AG09309 (cell line): ENCODE measurements around the gene LRIT2.

Experiments used
- DNase-seq: peaks from one replicate; pipeline ENCODE4 v3.0.0-alpha.2; 2010; ENCODE audit warnings: low read depth
- H3K4me3 ChIP-seq: 2 replicates; pipeline ENCODE4 v1.5.1; 2011; ENCODE audit warnings: mild to moderate bottlenecking, low read depth, low read length, moderate library complexity; ENCODE audit not compliant: control insufficient read depth
- TF ChIP-seq, protein P1 (sequence below): IDR thresholded peaks from 2 replicates; pipeline ENCODE4 v1.5.1; 2011; ENCODE audit warnings: mild to moderate bottlenecking, low read depth, low read length, inconsistent platforms; ENCODE audit not compliant: insufficient read depth, control insufficient read depth; ENCODE audit errors: missing control alignments

The LRIT2 gene

GRCh38 chr10:84196083-84196482, 29.3 kb downstream of the LRIT2 start:
- TF ChIP-seq, protein P1, sequence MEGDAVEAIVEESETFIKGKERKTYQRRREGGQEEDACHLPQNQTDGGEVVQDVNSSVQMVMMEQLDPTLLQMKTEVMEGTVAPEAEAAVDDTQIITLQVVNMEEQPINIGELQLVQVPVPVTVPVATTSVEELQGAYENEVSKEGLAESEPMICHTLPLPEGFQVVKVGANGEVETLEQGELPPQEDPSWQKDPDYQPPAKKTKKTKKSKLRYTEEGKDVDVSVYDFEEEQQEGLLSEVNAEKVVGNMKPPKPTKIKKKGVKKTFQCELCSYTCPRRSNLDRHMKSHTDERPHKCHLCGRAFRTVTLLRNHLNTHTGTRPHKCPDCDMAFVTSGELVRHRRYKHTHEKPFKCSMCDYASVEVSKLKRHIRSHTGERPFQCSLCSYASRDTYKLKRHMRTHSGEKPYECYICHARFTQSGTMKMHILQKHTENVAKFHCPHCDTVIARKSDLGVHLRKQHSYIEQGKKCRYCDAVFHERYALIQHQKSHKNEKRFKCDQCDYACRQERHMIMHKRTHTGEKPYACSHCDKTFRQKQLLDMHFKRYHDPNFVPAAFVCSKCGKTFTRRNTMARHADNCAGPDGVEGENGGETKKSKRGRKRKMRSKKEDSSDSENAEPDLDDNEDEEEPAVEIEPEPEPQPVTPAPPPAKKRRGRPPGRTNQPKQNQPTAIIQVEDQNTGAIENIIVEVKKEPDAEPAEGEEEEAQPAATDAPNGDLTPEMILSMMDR: no peak
- no peak for DNase-seq
- H3K4me3 ChIP-seq: no peak overlapping the region

- H3K4me3 ChIP-seq: no peak overlapping the region
- no peak for DNase-seq
These were observed 30.1 kb downstream of the LRIT2 start for GRCh38 chr10:84195044-84195830.

GRCh38 chr10:84194424-84195043, 30.8 kb downstream of the LRIT2 start, which contains the start of gene CDHR1:
Gene CDHR1, plus strand, starts transcription at chr10:84194537. Its CDS starts 224 bp downstream, at chr10:84194761.
- DNase-seq: no peak
- TF ChIP-seq, protein P1: no peak
- H3K4me3 ChIP-seq: peak within 1 kb of the TSS; percentile 18

More at GRCh38 chr10:84195044-84195830, 30.1 kb downstream of the LRIT2 start:
- TF ChIP-seq, protein P1: no peak

GRCh38 chr10:84193846-84194423, 31.4 kb downstream of the LRIT2 start:
- H3K4me3 ChIP-seq: peak overlapping the region; percentile 18
- TF ChIP-seq, protein P1: no peak
- DNase-seq: no peak

DNA sequence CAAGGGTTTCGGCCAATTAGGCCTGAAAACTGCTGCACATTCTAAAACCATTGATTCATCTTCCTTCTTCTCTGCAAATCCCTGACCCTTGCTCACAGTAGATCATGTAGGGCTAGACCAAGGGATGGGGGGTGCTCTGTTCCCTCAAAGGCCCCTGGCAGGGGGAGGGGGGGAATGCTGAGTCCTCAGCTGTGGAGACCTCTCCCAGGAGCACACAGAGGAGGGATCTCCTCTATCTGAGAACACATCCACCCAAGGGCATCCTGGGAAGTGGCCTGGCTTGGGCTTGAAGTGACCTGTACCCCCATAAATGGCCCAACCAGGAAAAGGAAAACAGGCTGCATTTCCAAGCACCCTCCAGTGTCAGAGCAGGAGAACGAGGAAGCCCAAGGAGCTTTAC, 32.0 kb downstream of the LRIT2 start:
- DNase-seq: no peak
- no peak overlapping the region for H3K4me3 ChIP-seq
- TF ChIP-seq, protein P1: no peak

DNA sequence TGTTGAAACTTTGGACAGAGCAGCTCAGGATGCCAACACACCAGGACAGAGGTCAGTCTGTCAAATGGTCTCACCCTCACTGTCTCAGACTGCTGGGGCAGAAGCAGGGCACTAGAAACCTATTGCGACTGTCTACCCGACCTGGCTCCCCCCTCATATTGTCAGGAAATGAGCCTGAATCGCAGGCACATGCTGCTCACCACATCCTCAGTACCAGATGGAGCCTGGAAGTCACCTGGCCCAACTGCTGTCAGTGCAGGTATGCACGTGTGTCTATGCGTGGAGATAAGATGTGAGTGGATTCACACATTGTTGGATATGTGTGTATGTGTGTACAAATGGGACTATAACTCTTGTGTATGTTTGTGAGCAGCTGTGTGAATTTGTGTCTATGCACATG, 34.2 kb downstream of the LRIT2 start:
- no peak overlapping the region for H3K4me3 ChIP-seq
- TF ChIP-seq, protein P1: no peak
- DNase-seq: no peak
